Gastrocnemius medialis (tissue), 4 donors: Measurements from ENCODE around the gene DOK5.

Experiments used
- CTCF ChIP-seq, 5 experiments: fragments of 450-650 bp in 3 of 5; fragments of 200-600 bp in 2 of 5; sonication (generic) in 2 of 5; IDR thresholded peaks in 4 of 5; conservative IDR thresholded peaks in 1 of 5; 1 replicate in 4 of 5; 2 replicates in 1 of 5; pipeline ENCODE4 v1.5.1; 2016 to 2019; ENCODE audit warnings: antibody characterized with exemption in 5 of 5, mild to moderate bottlenecking in 3 of 5, moderate library complexity in 3 of 5
- POLR2A ChIP-seq, 2 donors: fragments of 450-650 bp; IDR thresholded peaks; one replicate each; pipeline ENCODE4 v1.6.1; 2017; ENCODE audit warnings: antibody characterized with exemption in 2 of 2, mild to moderate bottlenecking in 2 of 2, moderate library complexity in 2 of 2

- TF ChIP-seq CTCF (IDR thresholded peaks at IDR 0.05 in 4 of 5, conservative IDR thresholded peaks at IDR 0.05 in 1 of 5) (no peak), POLR2A (IDR thresholded peaks at IDR 0.05) (no peak)
Observed at GRCh38 chr20:54646156-54646517, 170.7 kb downstream of the DOK5 start.
